HFF-Myc (cell line): Measurements from ENCODE around the gene MCC.

Experiments
- DNase-seq: peaks from one replicate; pipeline ENCODE4 v3.0.0-alpha.2; 2011; ENCODE audit warnings: low read depth; ENCODE audit errors: extremely low read depth
- H3K4me3 ChIP-seq: replicated peaks from 2 replicates; pipeline ENCODE4 v1.5.1; 2011; ENCODE audit warnings: low read depth, mild to moderate bottlenecking, control low read depth, low read length
- TF ChIP-seq, protein P1 (sequence below): IDR thresholded peaks from 2 replicates; pipeline ENCODE4 v1.5.1; 2012; ENCODE audit warnings: mild to moderate bottlenecking, low read depth, low read length, control low read depth; ENCODE audit errors: missing control alignments

The MCC gene

GRCh38 chr5:113202746-113203716 lies 285.2 kb downstream of the MCC start:
- no peak overlapping the region for H3K4me3 ChIP-seq
- no peak for DNase-seq

GRCh38 chr5:113202287-113202686 lies 286.0 kb downstream of the MCC start:
- no peak overlapping the region for H3K4me3 ChIP-seq
- DNase-seq: no peak
- TF ChIP-seq, protein P1, sequence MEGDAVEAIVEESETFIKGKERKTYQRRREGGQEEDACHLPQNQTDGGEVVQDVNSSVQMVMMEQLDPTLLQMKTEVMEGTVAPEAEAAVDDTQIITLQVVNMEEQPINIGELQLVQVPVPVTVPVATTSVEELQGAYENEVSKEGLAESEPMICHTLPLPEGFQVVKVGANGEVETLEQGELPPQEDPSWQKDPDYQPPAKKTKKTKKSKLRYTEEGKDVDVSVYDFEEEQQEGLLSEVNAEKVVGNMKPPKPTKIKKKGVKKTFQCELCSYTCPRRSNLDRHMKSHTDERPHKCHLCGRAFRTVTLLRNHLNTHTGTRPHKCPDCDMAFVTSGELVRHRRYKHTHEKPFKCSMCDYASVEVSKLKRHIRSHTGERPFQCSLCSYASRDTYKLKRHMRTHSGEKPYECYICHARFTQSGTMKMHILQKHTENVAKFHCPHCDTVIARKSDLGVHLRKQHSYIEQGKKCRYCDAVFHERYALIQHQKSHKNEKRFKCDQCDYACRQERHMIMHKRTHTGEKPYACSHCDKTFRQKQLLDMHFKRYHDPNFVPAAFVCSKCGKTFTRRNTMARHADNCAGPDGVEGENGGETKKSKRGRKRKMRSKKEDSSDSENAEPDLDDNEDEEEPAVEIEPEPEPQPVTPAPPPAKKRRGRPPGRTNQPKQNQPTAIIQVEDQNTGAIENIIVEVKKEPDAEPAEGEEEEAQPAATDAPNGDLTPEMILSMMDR: no peak

More at GRCh38 chr5:113202746-113203716, 285.2 kb downstream of the MCC start:
- TF ChIP-seq, protein P1: no peak

DNA sequence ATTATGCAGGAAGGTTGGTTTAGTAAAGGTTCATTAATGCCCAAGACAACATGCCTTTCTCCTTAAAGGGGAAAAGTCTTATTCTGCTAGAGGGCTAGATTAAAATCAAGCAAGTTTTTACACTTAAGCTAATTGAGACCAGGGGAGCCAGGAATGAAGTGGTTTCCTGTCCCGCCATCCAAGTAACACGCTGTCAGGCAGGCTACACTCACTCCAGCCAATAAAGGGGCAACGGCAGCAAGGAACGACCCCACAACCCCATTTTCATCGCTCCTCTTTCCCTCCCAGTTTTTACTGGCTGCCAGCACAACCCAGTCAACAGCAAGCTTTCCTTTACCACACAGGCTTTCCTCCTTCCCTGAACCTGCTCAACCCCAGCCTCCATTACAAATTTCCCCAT lies 286.5 kb downstream of the MCC start:
- TF ChIP-seq, protein P1: no peak
- no peak for DNase-seq
- H3K4me3 ChIP-seq: no peak overlapping the region

DNA sequence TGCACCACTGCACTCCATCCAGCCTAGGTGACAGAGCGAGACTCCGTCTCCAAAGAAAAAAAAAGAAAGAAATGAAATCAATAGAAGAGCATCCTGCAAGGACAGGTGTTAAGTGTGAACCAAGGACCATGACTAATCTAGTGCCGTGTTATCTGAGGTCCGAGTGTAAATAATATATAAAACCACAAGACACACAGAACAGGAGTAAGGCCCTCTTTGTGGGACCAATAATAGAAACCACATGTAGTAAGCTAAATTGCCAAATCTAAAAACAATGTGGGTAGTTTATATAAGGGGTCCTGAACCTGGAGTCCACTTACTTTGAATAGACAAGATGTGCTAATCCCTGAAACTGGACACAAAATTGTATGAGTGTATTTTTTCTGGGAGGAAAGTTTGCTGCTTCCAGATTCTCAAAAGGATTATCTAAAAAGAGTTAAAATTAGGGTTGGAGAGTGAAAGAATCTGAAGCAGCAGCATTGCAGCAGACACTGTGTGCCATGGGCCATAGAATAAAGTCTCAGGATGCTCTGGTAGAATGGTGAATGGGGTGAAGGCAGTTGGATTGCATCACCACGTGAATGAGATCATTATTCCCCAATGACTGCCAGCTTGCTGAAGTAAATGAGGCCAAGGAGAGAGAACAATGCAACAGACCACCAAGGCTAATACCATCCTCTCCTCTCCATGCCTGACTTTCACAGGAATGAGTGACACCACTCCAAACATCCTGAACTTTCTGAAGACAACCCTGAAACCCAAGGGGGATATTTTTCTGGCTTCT lies 288.9 kb downstream of the MCC start:
- H3K4me3 ChIP-seq: no peak overlapping the region
- TF ChIP-seq, protein P1: no peak
- DNase-seq: peak; percentile 20

- TF ChIP-seq, protein P1: no peak
- H3K4me3 ChIP-seq: no peak overlapping the region
- DNase-seq: no peak
Measured at GRCh38 chr5:113197456-113198200, 290.6 kb downstream of the MCC start.

GRCh38 chr5:113195771-113196170 lies 292.5 kb downstream of the MCC start:
- no peak for DNase-seq
- TF ChIP-seq, protein P1: no peak
- H3K4me3 ChIP-seq: no peak overlapping the region
